ENCODE data around the gene LRRC14B. TPM values are rescaled to one million over a fixed set of nuclear protein-coding genes. Genes with fewer than 3 reads are reported as not detected.

Gene LRRC14B
- total and polyA plus RNA-seq, 2 experiments from 2014 or later: not detected

GRCh38 chr5:204966-205670, 13.8 kb downstream of the LRRC14B start:
- H3K4me3 Mint-ChIP-seq: no peak overlapping the region
- Histone ChIP-seq H3K9me2 (ENCODE audit: insufficient read depth) (no peaks in the 10 kb centered on the region), H3K36me3 (ENCODE audit: insufficient read depth) (no peaks in the 10 kb centered on the region), H4K20me1 (replicated peaks; ENCODE audit: insufficient read depth) (peaks cover 26% of the 10 kb centered on the region), H3K27ac (ENCODE audit: low read depth) (no peak overlapping the region), H2AFZ (no peak overlapping the region), H3K27me3 (ENCODE audit: insufficient read depth) (no peaks in the 10 kb centered on the region), H3K4me3 (no peak overlapping the region), H3K79me2 (replicated peaks; ENCODE audit: insufficient read depth) (peaks cover 42% of the 10 kb centered on the region), H3F3A (replicated peaks; ENCODE audit: low read depth) (peaks cover 11% of the 10 kb centered on the region), H3K4me2 (no peak overlapping the region), H3K4me1 (ENCODE audit: insufficient read depth) (no peaks in the 10 kb centered on the region; the same call in 1 of the 2 replicates)
- H3K27ac Mint-ChIP-seq: no peak overlapping the region
- peaks cover 30% of the 10 kb centered on the region for H3K36me3 Mint-ChIP-seq (ENCODE audit: low read depth)
- peaks cover 33% of the 10 kb centered on the region for H3K4me1 Mint-ChIP-seq
- DNase-seq (ENCODE audit: low spot score) (no peak), ATAC-seq (no peak)
- H3K27me3 Mint-ChIP-seq (ENCODE audit: insufficient read depth, low read depth, poor library complexity): peaks cover 5% of the 10 kb centered on the region
- H3K9me3 Mint-ChIP-seq: no peaks in the 10 kb centered on the region
- TF ChIP-seq, protein P1, sequence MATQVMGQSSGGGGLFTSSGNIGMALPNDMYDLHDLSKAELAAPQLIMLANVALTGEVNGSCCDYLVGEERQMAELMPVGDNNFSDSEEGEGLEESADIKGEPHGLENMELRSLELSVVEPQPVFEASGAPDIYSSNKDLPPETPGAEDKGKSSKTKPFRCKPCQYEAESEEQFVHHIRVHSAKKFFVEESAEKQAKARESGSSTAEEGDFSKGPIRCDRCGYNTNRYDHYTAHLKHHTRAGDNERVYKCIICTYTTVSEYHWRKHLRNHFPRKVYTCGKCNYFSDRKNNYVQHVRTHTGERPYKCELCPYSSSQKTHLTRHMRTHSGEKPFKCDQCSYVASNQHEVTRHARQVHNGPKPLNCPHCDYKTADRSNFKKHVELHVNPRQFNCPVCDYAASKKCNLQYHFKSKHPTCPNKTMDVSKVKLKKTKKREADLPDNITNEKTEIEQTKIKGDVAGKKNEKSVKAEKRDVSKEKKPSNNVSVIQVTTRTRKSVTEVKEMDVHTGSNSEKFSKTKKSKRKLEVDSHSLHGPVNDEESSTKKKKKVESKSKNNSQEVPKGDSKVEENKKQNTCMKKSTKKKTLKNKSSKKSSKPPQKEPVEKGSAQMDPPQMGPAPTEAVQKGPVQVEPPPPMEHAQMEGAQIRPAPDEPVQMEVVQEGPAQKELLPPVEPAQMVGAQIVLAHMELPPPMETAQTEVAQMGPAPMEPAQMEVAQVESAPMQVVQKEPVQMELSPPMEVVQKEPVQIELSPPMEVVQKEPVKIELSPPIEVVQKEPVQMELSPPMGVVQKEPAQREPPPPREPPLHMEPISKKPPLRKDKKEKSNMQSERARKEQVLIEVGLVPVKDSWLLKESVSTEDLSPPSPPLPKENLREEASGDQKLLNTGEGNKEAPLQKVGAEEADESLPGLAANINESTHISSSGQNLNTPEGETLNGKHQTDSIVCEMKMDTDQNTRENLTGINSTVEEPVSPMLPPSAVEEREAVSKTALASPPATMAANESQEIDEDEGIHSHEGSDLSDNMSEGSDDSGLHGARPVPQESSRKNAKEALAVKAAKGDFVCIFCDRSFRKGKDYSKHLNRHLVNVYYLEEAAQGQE (IDR thresholded peaks at IDR 0.05; ENCODE audit: unreplicated experiment): no peak
- TF ChIP-seq, protein P2, sequence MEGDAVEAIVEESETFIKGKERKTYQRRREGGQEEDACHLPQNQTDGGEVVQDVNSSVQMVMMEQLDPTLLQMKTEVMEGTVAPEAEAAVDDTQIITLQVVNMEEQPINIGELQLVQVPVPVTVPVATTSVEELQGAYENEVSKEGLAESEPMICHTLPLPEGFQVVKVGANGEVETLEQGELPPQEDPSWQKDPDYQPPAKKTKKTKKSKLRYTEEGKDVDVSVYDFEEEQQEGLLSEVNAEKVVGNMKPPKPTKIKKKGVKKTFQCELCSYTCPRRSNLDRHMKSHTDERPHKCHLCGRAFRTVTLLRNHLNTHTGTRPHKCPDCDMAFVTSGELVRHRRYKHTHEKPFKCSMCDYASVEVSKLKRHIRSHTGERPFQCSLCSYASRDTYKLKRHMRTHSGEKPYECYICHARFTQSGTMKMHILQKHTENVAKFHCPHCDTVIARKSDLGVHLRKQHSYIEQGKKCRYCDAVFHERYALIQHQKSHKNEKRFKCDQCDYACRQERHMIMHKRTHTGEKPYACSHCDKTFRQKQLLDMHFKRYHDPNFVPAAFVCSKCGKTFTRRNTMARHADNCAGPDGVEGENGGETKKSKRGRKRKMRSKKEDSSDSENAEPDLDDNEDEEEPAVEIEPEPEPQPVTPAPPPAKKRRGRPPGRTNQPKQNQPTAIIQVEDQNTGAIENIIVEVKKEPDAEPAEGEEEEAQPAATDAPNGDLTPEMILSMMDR (conservative IDR thresholded peaks at IDR 0.05; ENCODE audit: low read depth in 2 of 2): no peak
- no peak for TF ChIP-seq ZNF331 (CRISPR knock-in tag; IDR thresholded peaks at IDR 0.05; ENCODE audit: low read depth)
- TF ChIP-seq, protein P3, sequence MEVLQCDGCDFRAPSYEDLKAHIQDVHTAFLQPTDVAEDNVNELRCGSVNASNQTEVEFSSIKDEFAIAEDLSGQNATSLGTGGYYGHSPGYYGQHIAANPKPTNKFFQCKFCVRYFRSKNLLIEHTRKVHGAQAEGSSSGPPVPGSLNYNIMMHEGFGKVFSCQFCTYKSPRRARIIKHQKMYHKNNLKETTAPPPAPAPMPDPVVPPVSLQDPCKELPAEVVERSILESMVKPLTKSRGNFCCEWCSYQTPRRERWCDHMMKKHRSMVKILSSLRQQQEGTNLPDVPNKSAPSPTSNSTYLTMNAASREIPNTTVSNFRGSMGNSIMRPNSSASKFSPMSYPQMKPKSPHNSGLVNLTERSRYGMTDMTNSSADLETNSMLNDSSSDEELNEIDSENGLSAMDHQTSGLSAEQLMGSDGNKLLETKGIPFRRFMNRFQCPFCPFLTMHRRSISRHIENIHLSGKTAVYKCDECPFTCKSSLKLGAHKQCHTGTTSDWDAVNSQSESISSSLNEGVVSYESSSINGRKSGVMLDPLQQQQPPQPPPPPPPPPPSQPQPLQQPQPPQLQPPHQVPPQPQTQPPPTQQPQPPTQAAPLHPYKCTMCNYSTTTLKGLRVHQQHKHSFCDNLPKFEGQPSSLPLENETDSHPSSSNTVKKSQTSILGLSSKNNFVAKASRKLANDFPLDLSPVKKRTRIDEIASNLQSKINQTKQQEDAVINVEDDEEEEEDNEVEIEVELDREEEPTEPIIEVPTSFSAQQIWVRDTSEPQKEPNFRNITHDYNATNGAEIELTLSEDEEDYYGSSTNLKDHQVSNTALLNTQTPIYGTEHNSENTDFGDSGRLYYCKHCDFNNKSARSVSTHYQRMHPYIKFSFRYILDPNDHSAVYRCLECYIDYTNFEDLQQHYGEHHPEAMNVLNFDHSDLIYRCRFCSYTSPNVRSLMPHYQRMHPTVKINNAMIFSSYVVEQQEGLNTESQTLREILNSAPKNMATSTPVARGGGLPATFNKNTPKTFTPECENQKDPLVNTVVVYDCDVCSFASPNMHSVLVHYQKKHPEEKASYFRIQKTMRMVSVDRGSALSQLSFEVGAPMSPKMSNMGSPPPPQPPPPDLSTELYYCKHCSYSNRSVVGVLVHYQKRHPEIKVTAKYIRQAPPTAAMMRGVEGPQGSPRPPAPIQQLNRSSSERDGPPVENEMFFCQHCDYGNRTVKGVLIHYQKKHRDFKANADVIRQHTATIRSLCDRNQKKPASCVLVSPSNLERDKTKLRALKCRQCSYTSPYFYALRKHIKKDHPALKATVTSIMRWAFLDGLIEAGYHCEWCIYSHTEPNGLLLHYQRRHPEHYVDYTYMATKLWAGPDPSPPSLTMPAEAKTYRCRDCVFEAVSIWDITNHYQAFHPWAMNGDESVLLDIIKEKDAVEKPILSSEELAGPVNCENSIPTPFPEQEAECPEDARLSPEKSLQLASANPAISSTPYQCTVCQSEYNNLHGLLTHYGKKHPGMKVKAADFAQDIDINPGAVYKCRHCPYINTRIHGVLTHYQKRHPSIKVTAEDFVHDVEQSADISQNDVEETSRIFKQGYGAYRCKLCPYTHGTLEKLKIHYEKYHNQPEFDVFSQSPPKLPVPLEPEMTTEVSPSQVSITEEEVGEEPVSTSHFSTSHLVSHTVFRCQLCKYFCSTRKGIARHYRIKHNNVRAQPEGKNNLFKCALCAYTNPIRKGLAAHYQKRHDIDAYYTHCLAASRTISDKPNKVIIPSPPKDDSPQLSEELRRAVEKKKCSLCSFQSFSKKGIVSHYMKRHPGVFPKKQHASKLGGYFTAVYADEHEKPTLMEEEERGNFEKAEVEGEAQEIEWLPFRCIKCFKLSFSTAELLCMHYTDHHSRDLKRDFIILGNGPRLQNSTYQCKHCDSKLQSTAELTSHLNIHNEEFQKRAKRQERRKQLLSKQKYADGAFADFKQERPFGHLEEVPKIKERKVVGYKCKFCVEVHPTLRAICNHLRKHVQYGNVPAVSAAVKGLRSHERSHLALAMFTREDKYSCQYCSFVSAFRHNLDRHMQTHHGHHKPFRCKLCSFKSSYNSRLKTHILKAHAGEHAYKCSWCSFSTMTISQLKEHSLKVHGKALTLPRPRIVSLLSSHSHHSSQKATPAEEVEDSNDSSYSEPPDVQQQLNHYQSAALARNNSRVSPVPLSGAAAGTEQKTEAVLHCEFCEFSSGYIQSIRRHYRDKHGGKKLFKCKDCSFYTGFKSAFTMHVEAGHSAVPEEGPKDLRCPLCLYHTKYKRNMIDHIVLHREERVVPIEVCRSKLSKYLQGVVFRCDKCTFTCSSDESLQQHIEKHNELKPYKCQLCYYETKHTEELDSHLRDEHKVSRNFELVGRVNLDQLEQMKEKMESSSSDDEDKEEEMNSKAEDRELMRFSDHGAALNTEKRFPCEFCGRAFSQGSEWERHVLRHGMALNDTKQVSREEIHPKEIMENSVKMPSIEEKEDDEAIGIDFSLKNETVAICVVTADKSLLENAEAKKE (CRISPR knock-in tag; IDR thresholded peaks at IDR 0.05): no peak
- no peak for TF ChIP-seq STAT1 (IDR thresholded peaks at IDR 0.05; ENCODE audit: unreplicated experiment)
- TF ChIP-seq JUNB (IDR thresholded peaks at IDR 0.05; ENCODE audit: unreplicated experiment): no peak
- TF ChIP-seq CREB1 (CRISPR knock-in tag; IDR thresholded peaks at IDR 0.05; ENCODE audit: low read depth): no peak
- no peak for TF ChIP-seq EZH2phosphoT487 (IDR thresholded peaks at IDR 0.05; ENCODE audit: unreplicated experiment)
- TF ChIP-seq POLR2AphosphoS5 (IDR thresholded peaks at IDR 0.05; ENCODE audit: low read depth): no peak
- no peak for TF ChIP-seq EZH2 (IDR thresholded peaks at IDR 0.05; ENCODE audit: low read depth, unreplicated experiment)
- TF ChIP-seq, protein P4, sequence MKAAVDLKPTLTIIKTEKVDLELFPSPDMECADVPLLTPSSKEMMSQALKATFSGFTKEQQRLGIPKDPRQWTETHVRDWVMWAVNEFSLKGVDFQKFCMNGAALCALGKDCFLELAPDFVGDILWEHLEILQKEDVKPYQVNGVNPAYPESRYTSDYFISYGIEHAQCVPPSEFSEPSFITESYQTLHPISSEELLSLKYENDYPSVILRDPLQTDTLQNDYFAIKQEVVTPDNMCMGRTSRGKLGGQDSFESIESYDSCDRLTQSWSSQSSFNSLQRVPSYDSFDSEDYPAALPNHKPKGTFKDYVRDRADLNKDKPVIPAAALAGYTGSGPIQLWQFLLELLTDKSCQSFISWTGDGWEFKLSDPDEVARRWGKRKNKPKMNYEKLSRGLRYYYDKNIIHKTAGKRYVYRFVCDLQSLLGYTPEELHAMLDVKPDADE (IDR thresholded peaks at IDR 0.05): no peak
- TF ChIP-seq ZNF114 (CRISPR knock-in tag; IDR thresholded peaks at IDR 0.05): no peak
- no peak for TF ChIP-seq NANOG (IDR thresholded peaks at IDR 0.05; ENCODE audit: borderline replicate concordance)

Data from GM23338 (cell line).